HCT116 (cell line): ENCODE data around the gene CHST8.

Source experiments
- CTCF ChIP-seq, 3 experiments: fragments of 200-600 bp in 1 of 3; sonication (generic) in 1 of 3; IDR thresholded peaks in 2 of 3; conservative IDR thresholded peaks in 1 of 3; 2 replicates each; pipeline ENCODE4 v1.5.1; 2012 to 2017; ENCODE audit warnings: low read depth in 2 of 3, low read length in 2 of 3, antibody characterized with exemption in 1 of 3, borderline replicate concordance in 1 of 3, control low read depth in 1 of 3, mild to moderate bottlenecking in 1 of 3, mixed read lengths in 1 of 3, mixed run types in 1 of 3, moderate library complexity in 1 of 3; ENCODE audit not compliant: insufficient read depth in 1 of 3
- EGR1 ChIP-seq: IDR thresholded peaks from 2 replicates; pipeline ENCODE4 v1.6.1; 2012; ENCODE audit warnings: low read depth
- EZH2 ChIP-seq: fragments of 200-600 bp; sonication (generic); IDR thresholded peaks from 2 replicates; pipeline ENCODE4 v1.6.1; 2017; ENCODE audit warnings: antibody characterized with exemption, mixed run types
- EZH2phosphoT487 ChIP-seq: fragments of 200-600 bp; IDR thresholded peaks from 2 replicates; pipeline ENCODE4 v1.6.1; 2018; ENCODE audit warnings: antibody characterized with exemption, borderline replicate concordance
- JUND ChIP-seq: IDR thresholded peaks from 2 replicates; pipeline ENCODE4 v1.6.1; 2012
- POLR2AphosphoS5 ChIP-seq: IDR thresholded peaks from 2 replicates; pipeline ENCODE4 v1.6.1; 2011; ENCODE audit warnings: mild to moderate bottlenecking, low read depth, low read length, moderate library complexity
- SP1 ChIP-seq: IDR thresholded peaks from 2 replicates; pipeline ENCODE4 v1.6.1; 2012; ENCODE audit warnings: low read depth
- SRF ChIP-seq: IDR thresholded peaks from 2 replicates; pipeline ENCODE4 v1.6.1; 2012; ENCODE audit warnings: low read depth
- TCF7L2 ChIP-seq: IDR thresholded peaks from 2 replicates; pipeline ENCODE4 v1.7.0; 2011; ENCODE audit warnings: borderline replicate concordance, inconsistent platforms; ENCODE audit not compliant: insufficient read depth, insufficient read length; ENCODE audit errors: extremely low read depth
- YY1 ChIP-seq: IDR thresholded peaks from 2 replicates; pipeline ENCODE4 v1.6.1; 2011; ENCODE audit warnings: low read length, low read depth, moderate library complexity, mild to moderate bottlenecking; ENCODE audit not compliant: insufficient replicate concordance; ENCODE audit errors: extremely low read depth
- ZBTB33 ChIP-seq: IDR thresholded peaks from 2 replicates; pipeline ENCODE4 v1.6.1; 2011; ENCODE audit warnings: mild to moderate bottlenecking, low read length, moderate library complexity; ENCODE audit not compliant: insufficient replicate concordance; ENCODE audit errors: extremely low read depth
- ZNF274 ChIP-seq: fragments of 200-500 bp; sonication (Bioruptor generic); IDR thresholded peaks from 2 replicates; pipeline ENCODE4 v1.6.1; 2014; ENCODE audit warnings: mild to moderate bottlenecking, low read depth, low read length, inconsistent platforms

- TF ChIP-seq YY1, result no peak
- TF ChIP-seq ZNF274, result no peak
- no peak for TF ChIP-seq POLR2AphosphoS5
- no peak for TF ChIP-seq CTCF (IDR thresholded peaks at IDR 0.05 in 2 of 3, conservative IDR thresholded peaks at IDR 0.05 in 1 of 3; ENCODE audit: borderline replicate concordance in 1 of 3, insufficient read depth in 1 of 3, low read depth in 2 of 3, low read length in 2 of 3)
- no peak for TF ChIP-seq SP1
- no peak for TF ChIP-seq SRF
- TF ChIP-seq JUND, result no peak
- TF ChIP-seq ZBTB33, result no peak
- no peak for TF ChIP-seq EGR1
- TF ChIP-seq EZH2, result no peak
- no peak for TF ChIP-seq EZH2phosphoT487
- no peak for TF ChIP-seq TCF7L2
These were observed 115.0 kb downstream of the CHST8 start for GRCh38 chr19:33736787-33737186.
